HepG2 (cell line): ENCODE results near the gene BCAN. TPM values are rescaled to one million over a fixed set of nuclear protein-coding genes. Genes with fewer than 3 reads are reported as not detected.
A peak's percentile ranks its signal among the peaks of the same experiment; 100 is the strongest.

Experiments used
- AHR ChIP-seq: IDR thresholded peaks from 2 replicates; pipeline ENCODE4 v1.6.1; 2018; ENCODE audit warnings: missing genetic modification reagents, missing compliant biosample characterization
- DNMT3B ChIP-seq: conservative IDR thresholded peaks from 2 replicates; pipeline ENCODE4 v1.6.1; 2016; ENCODE audit warnings: missing biosample characterization, control low read depth
- EED ChIP-seq: sonication (generic); formaldehyde crosslinking; IDR thresholded peaks from 2 replicates; pipeline ENCODE4 v1.5.0; 2020; ENCODE audit warnings: mild to moderate bottlenecking, missing genetic modification reagents
- PCBP2 ChIP-seq: fragments of 200-400 bp; formaldehyde crosslinking; optimal IDR thresholded peaks from 2 replicates; pipeline ENCODE3; 2018; ENCODE audit warnings: low read length, low read depth; ENCODE audit not compliant: poor library complexity, severe bottlenecking
- RCOR2 ChIP-seq: IDR thresholded peaks from 2 replicates; pipeline ENCODE4 v1.6.1; 2016; ENCODE audit warnings: missing biosample characterization, missing genetic modification reagents
- SAFB2 ChIP-seq: sonication (generic); formaldehyde crosslinking; IDR thresholded peaks from 2 replicates; pipeline ENCODE4 v1.5.1; 2020; ENCODE audit warnings: missing genetic modification reagents, low read depth, mild to moderate bottlenecking, borderline replicate concordance
- SALL1 ChIP-seq: sonication (generic); formaldehyde crosslinking; IDR thresholded peaks from 2 replicates; pipeline ENCODE4 v1.8.0; 2022; ENCODE audit warnings: mild to moderate bottlenecking, missing genetic modification reagents
- SP2 ChIP-seq: sonication (generic); formaldehyde crosslinking; IDR thresholded peaks from 2 replicates; pipeline ENCODE4 v1.5.1; 2020; ENCODE audit warnings: mild to moderate bottlenecking, missing genetic modification reagents
- TEAD2 ChIP-seq: sonication (generic); formaldehyde crosslinking; IDR thresholded peaks from 2 replicates; pipeline ENCODE4 v1.9.0; 2021; ENCODE audit warnings: missing genetic modification reagents
- ZBTB21 ChIP-seq: sonication (generic); formaldehyde crosslinking; IDR thresholded peaks from 2 replicates; pipeline ENCODE4 v1.4.0; 2020; ENCODE audit warnings: missing genetic modification reagents
- ZKSCAN1 ChIP-seq: fragments of 150-350 bp; IDR thresholded peaks from 2 replicates; pipeline ENCODE4 v1.6.1; 2014; ENCODE audit warnings: low read length
- ZKSCAN5 ChIP-seq: sonication (generic); formaldehyde crosslinking; IDR thresholded peaks from 2 replicates; pipeline ENCODE4 v1.5.1; 2020; ENCODE audit warnings: mild to moderate bottlenecking, missing genetic modification reagents
- ZNF232 ChIP-seq: sonication (generic); formaldehyde crosslinking; IDR thresholded peaks from 2 replicates; pipeline ENCODE4 v1.4.0; 2020; ENCODE audit warnings: missing genetic modification reagents, borderline replicate concordance
- ZNF260 ChIP-seq: sonication (generic); formaldehyde crosslinking; IDR thresholded peaks from 2 replicates; pipeline ENCODE4 v1.4.0; 2020; ENCODE audit warnings: missing genetic modification reagents, low read depth, mild to moderate bottlenecking, borderline replicate concordance
- ZNF713 ChIP-seq: sonication (generic); formaldehyde crosslinking; IDR thresholded peaks from 2 replicates; pipeline ENCODE4 v1.4.0; 2020; ENCODE audit warnings: mild to moderate bottlenecking, missing genetic modification reagents
- ZNF749 ChIP-seq: sonication (generic); formaldehyde crosslinking; IDR thresholded peaks from 2 replicates; pipeline ENCODE4 v1.8.0; 2022; ENCODE audit warnings: mild to moderate bottlenecking, missing genetic modification reagents, moderate library complexity, borderline replicate concordance
- ZNF792 ChIP-seq: IDR thresholded peaks from 2 replicates; pipeline ENCODE4 v1.6.1; 2016
- polyA plus RNA-seq, 8 experiments: library from polyadenylated mRNA; depleted of rRNA in 3 of 8; stranded (reverse) in 7 of 8; unstranded in 1 of 8; fragments of >200 nt; fragmentation: Illumina TruSeq in 4 of 8; extraction: Trizol in 4 of 8; gene quantifications; 2 replicates each; pipeline versions ENCODE4 v1.2.1 to v1.2.3, GENCODE V29; 2011 to 2016; ENCODE audit warnings: low read depth in 4 of 8, missing spikeins in 1 of 8, mixed read lengths in 1 of 8; ENCODE audit not compliant: insufficient read depth in 1 of 8
- total RNA-seq, 5 experiments: library from RNA; depleted of rRNA; stranded (reverse); fragments of >200 nt; fragmentation: Illumina TruSeq; extraction: Trizol; gene quantifications; 2 replicates each; pipeline ENCODE4 v1.2.3, GENCODE V29; 2016; ENCODE audit warnings: low read depth in 1 of 5
- TF ChIP-seq, protein P1 (sequence below): sonication (generic); formaldehyde crosslinking; IDR thresholded peaks from 2 replicates; pipeline ENCODE4 v1.4.0; 2020; ENCODE audit warnings: mild to moderate bottlenecking, missing genetic modification reagents
- TF ChIP-seq, protein P2 (sequence below): IDR thresholded peaks from 2 replicates; pipeline ENCODE4 v1.6.1; 2016; ENCODE audit warnings: control low read depth
- TF ChIP-seq, protein P3 (sequence below): IDR thresholded peaks from 2 replicates; pipeline ENCODE4 v1.4.0; 2020; ENCODE audit warnings: mild to moderate bottlenecking, missing genetic modification reagents
- TF ChIP-seq, protein P4 (sequence below): sonication (generic); formaldehyde crosslinking; IDR thresholded peaks from 2 replicates; pipeline ENCODE4 v1.8.1; 2023; ENCODE audit warnings: mild to moderate bottlenecking, inconsistent platforms, moderate library complexity, missing genetic modification reagents, borderline replicate concordance
- TF ChIP-seq, protein P5 (sequence below): sonication (generic); formaldehyde crosslinking; IDR thresholded peaks from 2 replicates; pipeline ENCODE4 v1.4.0; 2020; ENCODE audit warnings: missing genetic modification reagents, borderline replicate concordance

The BCAN gene
- total and polyA plus RNA-seq, 2 of the 13 experiments (the other 11 are each of a cell fraction or from before 2014, with no cell fraction given): not detected

DNA sequence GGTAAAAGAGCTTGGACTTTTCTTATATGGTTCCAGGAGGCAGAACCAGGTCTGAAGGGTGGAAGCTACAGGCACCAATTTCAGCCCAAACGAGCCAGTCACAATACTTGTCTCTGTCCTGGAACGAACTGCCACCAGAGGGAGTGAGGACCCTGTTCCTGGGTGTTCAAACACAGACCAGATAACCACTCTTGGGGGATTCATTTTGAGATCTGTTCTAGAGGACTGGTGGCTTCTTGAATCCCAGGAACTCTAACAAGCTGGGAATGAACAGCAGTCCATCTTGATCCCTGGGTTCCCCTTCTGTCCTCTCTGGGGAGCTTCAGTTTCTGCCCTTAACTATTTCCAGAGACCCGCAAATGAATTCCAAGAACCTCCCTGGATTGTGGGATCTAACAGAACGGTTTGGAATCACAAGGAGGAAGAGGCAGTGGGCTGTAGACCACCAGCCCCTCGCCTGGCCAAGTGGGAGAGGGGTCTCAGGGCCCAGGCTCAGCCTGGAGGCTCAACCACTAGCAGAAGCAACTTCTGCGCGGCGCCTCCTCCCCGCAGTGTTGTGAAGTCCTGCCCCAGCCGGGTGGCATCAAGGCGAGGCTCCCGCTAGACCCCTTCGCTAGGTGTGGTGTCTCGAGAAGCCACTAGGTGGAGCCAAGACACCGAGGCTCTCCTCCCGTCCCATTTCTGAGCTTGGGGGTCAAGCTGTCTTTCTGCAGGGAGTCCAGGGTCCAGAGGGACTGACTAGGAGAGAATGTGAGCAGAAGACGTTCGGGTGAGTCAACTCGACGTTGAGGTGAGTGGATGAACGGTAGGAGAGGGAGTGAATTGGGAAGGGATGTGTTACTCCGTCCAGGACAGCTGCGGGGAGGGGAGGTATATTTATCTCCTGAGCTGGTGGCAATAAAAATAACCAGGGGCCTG is 47.4 kb downstream of the BCAN start (continued):
- TF ChIP-seq DNMT3B (CRISPR knock-in tag): no peak; the same call in 1 of the 2 replicates
- TF ChIP-seq ZBTB21 (CRISPR knock-in tag): no peak
- no peak for TF ChIP-seq SAFB2 (CRISPR knock-in tag)
- no peak for TF ChIP-seq EED (CRISPR knock-in tag)
- no peak for TF ChIP-seq SP2 (CRISPR knock-in tag)
- 0 out of 2 replicates have a peak, but pooled peaks have one; percentile 23 for TF ChIP-seq AHR
- TF ChIP-seq ZNF232 (CRISPR knock-in tag): no peak
- TF ChIP-seq TEAD2 (CRISPR knock-in tag): no peak
- TF ChIP-seq, protein P1, sequence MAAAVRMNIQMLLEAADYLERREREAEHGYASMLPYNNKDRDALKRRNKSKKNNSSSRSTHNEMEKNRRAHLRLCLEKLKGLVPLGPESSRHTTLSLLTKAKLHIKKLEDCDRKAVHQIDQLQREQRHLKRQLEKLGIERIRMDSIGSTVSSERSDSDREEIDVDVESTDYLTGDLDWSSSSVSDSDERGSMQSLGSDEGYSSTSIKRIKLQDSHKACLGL (CRISPR knock-in tag): no peak
- TF ChIP-seq SALL1 (CRISPR knock-in tag): peak; percentile 60; the same call in 1 of the 2 replicates
- TF ChIP-seq, protein P2, sequence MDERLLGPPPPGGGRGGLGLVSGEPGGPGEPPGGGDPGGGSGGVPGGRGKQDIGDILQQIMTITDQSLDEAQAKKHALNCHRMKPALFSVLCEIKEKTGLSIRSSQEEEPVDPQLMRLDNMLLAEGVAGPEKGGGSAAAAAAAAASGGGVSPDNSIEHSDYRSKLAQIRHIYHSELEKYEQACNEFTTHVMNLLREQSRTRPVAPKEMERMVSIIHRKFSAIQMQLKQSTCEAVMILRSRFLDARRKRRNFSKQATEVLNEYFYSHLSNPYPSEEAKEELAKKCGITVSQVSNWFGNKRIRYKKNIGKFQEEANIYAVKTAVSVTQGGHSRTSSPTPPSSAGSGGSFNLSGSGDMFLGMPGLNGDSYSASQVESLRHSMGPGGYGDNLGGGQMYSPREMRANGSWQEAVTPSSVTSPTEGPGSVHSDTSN (CRISPR knock-in tag): no peak
- TF ChIP-seq ZKSCAN1: no peak
- TF ChIP-seq ZNF713 (CRISPR knock-in tag): no peak
- TF ChIP-seq, protein P3, sequence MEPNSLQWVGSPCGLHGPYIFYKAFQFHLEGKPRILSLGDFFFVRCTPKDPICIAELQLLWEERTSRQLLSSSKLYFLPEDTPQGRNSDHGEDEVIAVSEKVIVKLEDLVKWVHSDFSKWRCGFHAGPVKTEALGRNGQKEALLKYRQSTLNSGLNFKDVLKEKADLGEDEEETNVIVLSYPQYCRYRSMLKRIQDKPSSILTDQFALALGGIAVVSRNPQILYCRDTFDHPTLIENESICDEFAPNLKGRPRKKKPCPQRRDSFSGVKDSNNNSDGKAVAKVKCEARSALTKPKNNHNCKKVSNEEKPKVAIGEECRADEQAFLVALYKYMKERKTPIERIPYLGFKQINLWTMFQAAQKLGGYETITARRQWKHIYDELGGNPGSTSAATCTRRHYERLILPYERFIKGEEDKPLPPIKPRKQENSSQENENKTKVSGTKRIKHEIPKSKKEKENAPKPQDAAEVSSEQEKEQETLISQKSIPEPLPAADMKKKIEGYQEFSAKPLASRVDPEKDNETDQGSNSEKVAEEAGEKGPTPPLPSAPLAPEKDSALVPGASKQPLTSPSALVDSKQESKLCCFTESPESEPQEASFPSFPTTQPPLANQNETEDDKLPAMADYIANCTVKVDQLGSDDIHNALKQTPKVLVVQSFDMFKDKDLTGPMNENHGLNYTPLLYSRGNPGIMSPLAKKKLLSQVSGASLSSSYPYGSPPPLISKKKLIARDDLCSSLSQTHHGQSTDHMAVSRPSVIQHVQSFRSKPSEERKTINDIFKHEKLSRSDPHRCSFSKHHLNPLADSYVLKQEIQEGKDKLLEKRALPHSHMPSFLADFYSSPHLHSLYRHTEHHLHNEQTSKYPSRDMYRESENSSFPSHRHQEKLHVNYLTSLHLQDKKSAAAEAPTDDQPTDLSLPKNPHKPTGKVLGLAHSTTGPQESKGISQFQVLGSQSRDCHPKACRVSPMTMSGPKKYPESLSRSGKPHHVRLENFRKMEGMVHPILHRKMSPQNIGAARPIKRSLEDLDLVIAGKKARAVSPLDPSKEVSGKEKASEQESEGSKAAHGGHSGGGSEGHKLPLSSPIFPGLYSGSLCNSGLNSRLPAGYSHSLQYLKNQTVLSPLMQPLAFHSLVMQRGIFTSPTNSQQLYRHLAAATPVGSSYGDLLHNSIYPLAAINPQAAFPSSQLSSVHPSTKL (CRISPR knock-in tag): 0 out of 2 replicates have a peak, but pooled peaks have one; percentile 8
- TF ChIP-seq PCBP2: no peak
- TF ChIP-seq, protein P4, sequence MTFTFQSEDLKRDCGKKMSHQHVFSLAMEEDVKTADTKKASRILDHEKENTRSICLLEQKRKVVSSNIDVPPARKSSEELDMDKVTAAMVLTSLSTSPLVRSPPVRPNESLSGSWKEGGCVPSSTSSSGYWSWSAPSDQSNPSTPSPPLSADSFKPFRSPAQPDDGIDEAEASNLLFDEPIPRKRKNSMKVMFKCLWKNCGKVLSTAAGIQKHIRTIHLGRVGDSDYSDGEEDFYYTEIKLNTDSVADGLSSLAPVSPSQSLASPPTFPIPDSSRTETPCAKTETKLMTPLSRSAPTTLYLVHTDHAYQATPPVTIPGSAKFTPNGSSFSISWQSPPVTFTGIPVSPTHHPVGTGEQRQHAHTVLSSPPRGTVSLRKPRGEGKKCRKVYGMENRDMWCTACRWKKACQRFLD (CRISPR knock-in tag): 0 out of 2 replicates have a peak, but pooled peaks have one; percentile 22
- TF ChIP-seq ZNF792: no peak
- 0 out of 2 replicates have a peak, but pooled peaks have one; percentile 53 for TF ChIP-seq ZKSCAN5 (CRISPR knock-in tag)
- TF ChIP-seq, protein P5, sequence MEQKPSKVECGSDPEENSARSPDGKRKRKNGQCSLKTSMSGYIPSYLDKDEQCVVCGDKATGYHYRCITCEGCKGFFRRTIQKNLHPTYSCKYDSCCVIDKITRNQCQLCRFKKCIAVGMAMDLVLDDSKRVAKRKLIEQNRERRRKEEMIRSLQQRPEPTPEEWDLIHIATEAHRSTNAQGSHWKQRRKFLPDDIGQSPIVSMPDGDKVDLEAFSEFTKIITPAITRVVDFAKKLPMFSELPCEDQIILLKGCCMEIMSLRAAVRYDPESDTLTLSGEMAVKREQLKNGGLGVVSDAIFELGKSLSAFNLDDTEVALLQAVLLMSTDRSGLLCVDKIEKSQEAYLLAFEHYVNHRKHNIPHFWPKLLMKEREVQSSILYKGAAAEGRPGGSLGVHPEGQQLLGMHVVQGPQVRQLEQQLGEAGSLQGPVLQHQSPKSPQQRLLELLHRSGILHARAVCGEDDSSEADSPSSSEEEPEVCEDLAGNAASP (CRISPR knock-in tag): 0 out of 2 replicates have a peak, but pooled peaks have one; percentile 32
- no peak for TF ChIP-seq ZNF260
- no peak for TF ChIP-seq ZNF749 (CRISPR knock-in tag)
- no peak for TF ChIP-seq RCOR2 (CRISPR knock-in tag)
